ENCODE results near the gene PACRG. TPM values are rescaled to one million over a fixed set of nuclear protein-coding genes. Genes with fewer than 3 reads are reported as not detected.

Gene PACRG
- polyA plus RNA-seq, 3 donors: not detected

DNA sequence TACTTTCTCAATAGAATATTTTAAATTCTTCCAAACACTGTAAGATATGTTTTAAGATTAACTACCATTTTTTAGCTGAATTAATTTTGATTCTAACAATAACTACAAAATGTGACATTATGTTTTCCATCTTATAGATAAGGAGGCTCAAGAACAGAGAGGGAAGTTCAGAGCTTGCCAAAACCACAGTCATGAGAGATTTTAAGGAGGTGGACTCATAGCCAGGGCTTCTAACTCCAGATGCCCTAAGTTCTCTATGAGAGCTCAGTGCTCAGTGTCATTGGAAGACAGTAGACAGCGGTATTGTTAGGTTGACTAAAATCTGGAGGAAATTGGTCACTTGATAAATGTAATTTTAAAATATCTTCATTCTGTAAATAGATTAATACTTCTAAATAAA is 144.2 kb downstream of the PACRG start:
- H3K27me3 ChIP-seq (ENCODE audit: control insufficient read depth in 2 of 2, insufficient read depth in 2 of 2, low read length in 2 of 2): no peaks in the 10 kb centered on the region
- no peak overlapping the region for H3K27ac ChIP-seq (ENCODE audit: low read depth in 1 of 2, low read length in 2 of 2)
- H3K4me3 ChIP-seq (replicated peaks in 1 of 3; ENCODE audit: low read depth in 2 of 3, low read length in 3 of 3): no peak overlapping the region
- H3K4me1 Mint-ChIP-seq: no peaks in the 10 kb centered on the region
- H4K20me1 ChIP-seq (ENCODE audit: insufficient read depth, low read length): no peaks in the 10 kb centered on the region
- H2AFZ ChIP-seq (ENCODE audit: insufficient read depth, low read depth, low read length, poor library complexity, severe bottlenecking): no peak overlapping the region
- no peak overlapping the region for H3K9ac ChIP-seq (ENCODE audit: insufficient read depth, low read length, poor library complexity, severe bottlenecking)
- no peaks in the 10 kb centered on the region for H3K36me3 Mint-ChIP-seq
- H3K27ac Mint-ChIP-seq: no peak overlapping the region
- H3K36me3 ChIP-seq (replicated peaks in 1 of 2; ENCODE audit: control insufficient read depth in 1 of 2, insufficient read depth in 2 of 2, low read length in 2 of 2): no peaks in the 10 kb centered on the region
- no peaks in the 10 kb centered on the region for H3K4me1 ChIP-seq (ENCODE audit: control insufficient read depth in 1 of 2, insufficient read depth in 2 of 2, low read length in 2 of 2)
- H3K9me3 Mint-ChIP-seq: peaks cover 0 to 7% (median under 1%) of the 10 kb centered on the region in 7 donors
- TF ChIP-seq, protein P1, sequence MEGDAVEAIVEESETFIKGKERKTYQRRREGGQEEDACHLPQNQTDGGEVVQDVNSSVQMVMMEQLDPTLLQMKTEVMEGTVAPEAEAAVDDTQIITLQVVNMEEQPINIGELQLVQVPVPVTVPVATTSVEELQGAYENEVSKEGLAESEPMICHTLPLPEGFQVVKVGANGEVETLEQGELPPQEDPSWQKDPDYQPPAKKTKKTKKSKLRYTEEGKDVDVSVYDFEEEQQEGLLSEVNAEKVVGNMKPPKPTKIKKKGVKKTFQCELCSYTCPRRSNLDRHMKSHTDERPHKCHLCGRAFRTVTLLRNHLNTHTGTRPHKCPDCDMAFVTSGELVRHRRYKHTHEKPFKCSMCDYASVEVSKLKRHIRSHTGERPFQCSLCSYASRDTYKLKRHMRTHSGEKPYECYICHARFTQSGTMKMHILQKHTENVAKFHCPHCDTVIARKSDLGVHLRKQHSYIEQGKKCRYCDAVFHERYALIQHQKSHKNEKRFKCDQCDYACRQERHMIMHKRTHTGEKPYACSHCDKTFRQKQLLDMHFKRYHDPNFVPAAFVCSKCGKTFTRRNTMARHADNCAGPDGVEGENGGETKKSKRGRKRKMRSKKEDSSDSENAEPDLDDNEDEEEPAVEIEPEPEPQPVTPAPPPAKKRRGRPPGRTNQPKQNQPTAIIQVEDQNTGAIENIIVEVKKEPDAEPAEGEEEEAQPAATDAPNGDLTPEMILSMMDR (IDR thresholded peaks at IDR 0.05): no peak
- peaks cover 7 to 8% of the 10 kb centered on the region in 2 donors for H3K9me3 ChIP-seq (replicated peaks in 1 of 2; ENCODE audit: control insufficient read depth in 1 of 2, insufficient read depth in 1 of 2, low read length in 2 of 2)
- no peaks in the 10 kb centered on the region for H3K27me3 Mint-ChIP-seq (ENCODE audit: low read depth in 3 of 3)
- no peak overlapping the region for H3K4me3 Mint-ChIP-seq
- intact Hi-C loops (cut with micrococcal nuclease): no loop called here
- H3K79me2 ChIP-seq (ENCODE audit: insufficient read depth, low read length): no peaks in the 10 kb centered on the region
- no peak for DNase-seq
- no CpG with 5 or more reads among the region's 1 CpG for WGBS (ENCODE audit: insufficient coverage)
- H3K4me2 ChIP-seq (replicated peaks; ENCODE audit: extremely low read depth, low read length, poor library complexity, severe bottlenecking): no peak overlapping the region

DNA sequence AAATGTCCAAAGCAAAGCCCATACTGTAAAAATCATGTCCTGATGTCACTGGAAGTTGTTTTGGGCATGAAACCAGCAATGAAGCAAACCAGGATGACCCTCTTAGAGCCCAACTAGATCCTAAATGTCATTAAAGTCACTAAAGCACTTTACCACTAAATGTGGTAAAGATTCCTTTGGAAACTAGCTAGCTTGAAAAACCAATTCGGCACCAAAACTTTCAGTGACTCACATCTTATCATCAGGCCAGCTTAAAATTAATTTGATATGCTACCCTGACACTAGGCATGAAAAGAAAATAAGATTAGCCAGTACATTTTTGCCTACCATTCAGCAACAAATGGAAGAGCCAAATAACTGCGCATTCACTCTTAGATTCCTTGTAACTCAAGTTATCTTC is 145.8 kb downstream of the PACRG start:
- DNase-seq: no peak
- H3K27me3 ChIP-seq (ENCODE audit: control insufficient read depth in 2 of 2, insufficient read depth in 2 of 2, low read length in 2 of 2): no peaks in the 10 kb centered on the region
- no peak overlapping the region for H3K27ac Mint-ChIP-seq
- H3K4me1 ChIP-seq (ENCODE audit: control insufficient read depth in 1 of 2, insufficient read depth in 2 of 2, low read length in 2 of 2): no peaks in the 10 kb centered on the region
- H3K27ac ChIP-seq (ENCODE audit: low read depth in 1 of 2, low read length in 2 of 2): no peak overlapping the region
- H3K4me1 Mint-ChIP-seq: no peaks in the 10 kb centered on the region
- H3K9me3 Mint-ChIP-seq: peaks cover 0 to 3% (median 2%) of the 10 kb centered on the region in 7 donors
- H3K4me3 Mint-ChIP-seq: no peak overlapping the region
- H3K36me3 Mint-ChIP-seq: no peaks in the 10 kb centered on the region
- H3K27me3 Mint-ChIP-seq (ENCODE audit: low read depth in 3 of 3): no peaks in the 10 kb centered on the region
- H2AFZ ChIP-seq (ENCODE audit: insufficient read depth, low read depth, low read length, poor library complexity, severe bottlenecking): no peak overlapping the region
- no peaks in the 10 kb centered on the region for H3K79me2 ChIP-seq (ENCODE audit: insufficient read depth, low read length)
- 100% methylated on average over 1 of the region's 2 CpGs for WGBS (ENCODE audit: insufficient coverage)
- no peak overlapping the region for H3K4me3 ChIP-seq (replicated peaks in 1 of 3; ENCODE audit: low read depth in 2 of 3, low read length in 3 of 3)
- H3K36me3 ChIP-seq (replicated peaks in 1 of 2; ENCODE audit: control insufficient read depth in 1 of 2, insufficient read depth in 2 of 2, low read length in 2 of 2): no peaks in the 10 kb centered on the region
- H4K20me1 ChIP-seq (ENCODE audit: insufficient read depth, low read length): no peaks in the 10 kb centered on the region
- H3K4me2 ChIP-seq (replicated peaks; ENCODE audit: extremely low read depth, low read length, poor library complexity, severe bottlenecking): no peak overlapping the region
- H3K9ac ChIP-seq (ENCODE audit: insufficient read depth, low read length, poor library complexity, severe bottlenecking): no peak overlapping the region
- TF ChIP-seq, protein P1 (IDR thresholded peaks at IDR 0.05): no peak
- H3K9me3 ChIP-seq (replicated peaks in 1 of 2; ENCODE audit: control insufficient read depth in 1 of 2, insufficient read depth in 1 of 2, low read length in 2 of 2): peaks cover 1 to 8% of the 10 kb centered on the region in 2 donors
- intact Hi-C loops (cut with micrococcal nuclease): no loop called here
